Measurements from ENCODE around the gene MND1. TPM values are rescaled to one million over a fixed set of nuclear protein-coding genes. Genes with fewer than 3 reads are reported as not detected.

The MND1 gene
- total RNA-seq, 1 experiment from 2014 or later: 7.9 TPM

DNA sequence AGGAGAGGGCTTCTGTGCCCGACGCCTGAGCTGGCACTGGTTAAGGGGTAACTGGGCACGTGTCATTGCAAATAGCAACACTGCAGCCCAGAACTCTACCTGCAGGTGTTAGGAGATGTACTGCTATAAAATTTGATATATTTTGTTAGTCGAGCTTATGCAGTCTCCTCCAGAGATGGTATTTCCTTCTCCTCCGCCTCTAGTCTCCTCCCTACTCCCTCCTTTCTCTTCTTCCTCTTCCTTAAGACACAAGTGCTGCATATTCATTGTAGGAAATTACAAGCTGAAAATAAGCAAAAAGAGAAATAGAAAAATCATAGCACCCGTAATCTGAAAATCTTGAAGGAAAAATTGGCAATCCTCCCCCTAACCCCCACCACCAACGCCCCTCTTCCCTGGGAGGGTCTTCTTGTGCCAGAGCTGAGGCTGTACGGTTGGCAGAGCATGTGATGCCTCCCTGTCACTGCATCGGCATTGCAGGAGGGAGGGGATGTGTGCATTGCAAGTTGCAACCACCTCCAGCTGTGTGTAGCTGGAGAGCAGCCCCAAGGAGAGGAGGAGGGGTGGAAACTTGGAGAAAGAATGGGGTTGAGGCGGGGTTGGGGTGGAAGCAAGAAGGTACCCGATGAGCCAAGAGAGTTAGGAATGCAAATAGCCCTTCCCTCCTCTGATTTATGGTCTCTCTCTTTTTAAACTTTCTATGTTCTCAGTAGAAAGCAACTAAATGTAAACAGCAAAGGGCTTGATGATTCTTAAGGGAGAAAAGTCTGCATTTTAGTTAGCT lies 48.3 kb upstream of the MND1 start:
- CTCF ChIA-PET: no interaction called here
- H3K79me2 ChIP-seq (ENCODE audit: low read length): no peaks in the 10 kb centered on the region
- ATAC-seq (peak; percentile 22; the same call in 1 of the 2 replicates), DNase-seq (no peak)
- no peak overlapping the region for H3K27ac ChIP-seq (ENCODE audit: low read length)
- no peak overlapping the region for H3K9ac ChIP-seq (ENCODE audit: low read length)
- peaks cover 12% of the 10 kb centered on the region; the same call in 1 of the 2 replicates for H3K36me3 ChIP-seq (ENCODE audit: low read depth, low read length)
- H3K4me2 ChIP-seq (ENCODE audit: low read length): no peak overlapping the region
- POLR2A ChIA-PET (ENCODE audit: unreplicated experiment): no interaction called here
- intact Hi-C loops (cut with micrococcal nuclease): no loop called here
- TF ChIP-seq EZH2 (IDR thresholded peaks at IDR 0.05; ENCODE audit: low read length, unreplicated experiment) (no peak), EZH2phosphoT487 (IDR thresholded peaks at IDR 0.05; ENCODE audit: borderline replicate concordance, low read length) (no peak)
- TF ChIP-seq, protein P1, sequence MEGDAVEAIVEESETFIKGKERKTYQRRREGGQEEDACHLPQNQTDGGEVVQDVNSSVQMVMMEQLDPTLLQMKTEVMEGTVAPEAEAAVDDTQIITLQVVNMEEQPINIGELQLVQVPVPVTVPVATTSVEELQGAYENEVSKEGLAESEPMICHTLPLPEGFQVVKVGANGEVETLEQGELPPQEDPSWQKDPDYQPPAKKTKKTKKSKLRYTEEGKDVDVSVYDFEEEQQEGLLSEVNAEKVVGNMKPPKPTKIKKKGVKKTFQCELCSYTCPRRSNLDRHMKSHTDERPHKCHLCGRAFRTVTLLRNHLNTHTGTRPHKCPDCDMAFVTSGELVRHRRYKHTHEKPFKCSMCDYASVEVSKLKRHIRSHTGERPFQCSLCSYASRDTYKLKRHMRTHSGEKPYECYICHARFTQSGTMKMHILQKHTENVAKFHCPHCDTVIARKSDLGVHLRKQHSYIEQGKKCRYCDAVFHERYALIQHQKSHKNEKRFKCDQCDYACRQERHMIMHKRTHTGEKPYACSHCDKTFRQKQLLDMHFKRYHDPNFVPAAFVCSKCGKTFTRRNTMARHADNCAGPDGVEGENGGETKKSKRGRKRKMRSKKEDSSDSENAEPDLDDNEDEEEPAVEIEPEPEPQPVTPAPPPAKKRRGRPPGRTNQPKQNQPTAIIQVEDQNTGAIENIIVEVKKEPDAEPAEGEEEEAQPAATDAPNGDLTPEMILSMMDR (conservative IDR thresholded peaks at IDR 0.05; ENCODE audit: low read depth, low read length): no peak
- H3F3A ChIP-seq (ENCODE audit: low read length, unreplicated experiment): no peaks in the 10 kb centered on the region
- H3K4me1 ChIP-seq (ENCODE audit: insufficient read depth, low read length): no peaks in the 10 kb centered on the region
- no peaks in the 10 kb centered on the region for H4K20me1 ChIP-seq (ENCODE audit: low read length)
- H3K4me3 ChIP-seq (ENCODE audit: low read length): no peak overlapping the region
- H3K9me2 ChIP-seq (replicated peaks; ENCODE audit: low read length): no peaks in the 10 kb centered on the region
- H2AFZ ChIP-seq (ENCODE audit: low read length): no peak overlapping the region
- BruUV-seq (replicated peaks): no TSS peak
- H3K9me3 ChIP-seq (ENCODE audit: low read length): no peaks in the 10 kb centered on the region
- no peaks in the 10 kb centered on the region for H3K27me3 ChIP-seq (ENCODE audit: low read length)

DNA sequence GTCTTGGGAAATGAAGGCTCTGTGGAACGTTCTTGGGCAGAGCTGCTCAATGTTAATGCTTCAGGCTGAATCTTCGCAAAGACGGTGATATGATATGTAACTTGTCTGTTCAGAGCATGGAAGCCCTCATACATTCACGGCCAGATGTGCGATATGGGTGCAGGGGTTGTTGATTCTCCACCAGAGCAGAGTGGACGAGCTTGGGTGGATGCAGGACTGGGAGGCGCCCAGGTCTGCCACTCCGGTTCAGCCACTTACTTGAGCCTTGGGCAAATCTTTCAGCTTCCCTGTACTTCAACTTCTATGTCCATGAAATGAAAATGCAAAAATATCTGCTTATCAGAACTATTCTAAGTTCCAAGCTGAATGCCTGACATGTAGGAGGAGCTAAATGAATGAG lies 47.4 kb upstream of the MND1 start:
- ChIA-PET POLR2A (ENCODE audit: unreplicated experiment) (no interaction called here), CTCF (no interaction called here)
- no peaks in the 10 kb centered on the region for H4K20me1 ChIP-seq (ENCODE audit: low read length)
- no peak overlapping the region for H2AFZ ChIP-seq (ENCODE audit: low read length)
- H3K9me2 ChIP-seq (replicated peaks; ENCODE audit: low read length): no peaks in the 10 kb centered on the region
- no peak for TF ChIP-seq EZH2 (IDR thresholded peaks at IDR 0.05; ENCODE audit: low read length, unreplicated experiment)
- no peak overlapping the region for H3K4me2 ChIP-seq (ENCODE audit: low read length)
- H3K9me3 ChIP-seq (ENCODE audit: low read length): no peaks in the 10 kb centered on the region
- peaks cover 12% of the 10 kb centered on the region; the same call in 1 of the 2 replicates for H3K36me3 ChIP-seq (ENCODE audit: low read depth, low read length)
- intact Hi-C loops (cut with micrococcal nuclease): no loop called here
- no peaks in the 10 kb centered on the region for H3K4me1 ChIP-seq (ENCODE audit: insufficient read depth, low read length)
- H3K79me2 ChIP-seq (ENCODE audit: low read length): no peaks in the 10 kb centered on the region
- no peak for ATAC-seq
- no peaks in the 10 kb centered on the region for H3K27me3 ChIP-seq (ENCODE audit: low read length)
- H3K27ac ChIP-seq (ENCODE audit: low read length): no peak overlapping the region
- DNase-seq: no peak
- no peaks in the 10 kb centered on the region for H3F3A ChIP-seq (ENCODE audit: low read length, unreplicated experiment)
- BruUV-seq (replicated peaks): no TSS peak
- H3K4me3 ChIP-seq (ENCODE audit: low read length): no peak overlapping the region
- H3K9ac ChIP-seq (ENCODE audit: low read length): no peak overlapping the region

DNA sequence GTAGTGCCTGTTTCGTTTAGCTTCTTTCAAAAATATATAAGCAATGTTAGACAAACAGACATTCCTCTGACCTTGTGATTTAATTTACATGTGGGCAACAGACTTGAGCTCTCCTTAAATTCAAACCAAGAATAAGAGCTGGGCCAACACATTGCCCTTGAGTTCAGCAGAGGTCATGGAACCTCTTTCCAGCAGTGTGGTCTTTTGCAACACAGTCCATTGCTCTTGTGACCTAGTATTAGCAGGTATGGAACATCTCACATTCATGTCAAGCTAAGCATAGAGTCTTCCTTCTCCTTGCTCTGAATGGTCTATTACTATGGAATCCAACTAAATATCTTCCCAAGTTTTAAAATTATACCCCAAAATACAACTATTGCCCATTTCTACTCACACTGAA lies 33.7 kb upstream of the MND1 start:
- BruUV-seq (replicated peaks): no TSS peak
- H3K9me2 ChIP-seq (replicated peaks; ENCODE audit: low read length): no peaks in the 10 kb centered on the region
- CTCF ChIA-PET: no interaction called here
- H3K4me1 ChIP-seq (ENCODE audit: insufficient read depth, low read length): no peaks in the 10 kb centered on the region
- H3K4me2 ChIP-seq (ENCODE audit: low read length): no peak overlapping the region
- no peak overlapping the region for H3K27ac ChIP-seq (ENCODE audit: low read length)
- ATAC-seq (no peak), DNase-seq (no peak)
- no peaks in the 10 kb centered on the region for H3K36me3 ChIP-seq (ENCODE audit: low read depth, low read length)
- H3K9ac ChIP-seq (ENCODE audit: low read length): no peak overlapping the region
- no peaks in the 10 kb centered on the region for H3K9me3 ChIP-seq (ENCODE audit: low read length)
- H3K4me3 ChIP-seq (ENCODE audit: low read length): no peak overlapping the region
- no peaks in the 10 kb centered on the region for H3F3A ChIP-seq (ENCODE audit: low read length, unreplicated experiment)
- no peaks in the 10 kb centered on the region for H4K20me1 ChIP-seq (ENCODE audit: low read length)
- no peak overlapping the region for H2AFZ ChIP-seq (ENCODE audit: low read length)
- POLR2A ChIA-PET (ENCODE audit: unreplicated experiment): no interaction called here
- H3K27me3 ChIP-seq (ENCODE audit: low read length): no peaks in the 10 kb centered on the region
- intact Hi-C loops (cut with micrococcal nuclease): no loop called here
- no peaks in the 10 kb centered on the region for H3K79me2 ChIP-seq (ENCODE audit: low read length)
- TF ChIP-seq EZH2phosphoT487 (IDR thresholded peaks at IDR 0.05; ENCODE audit: borderline replicate concordance, low read length) (no peak), EZH2 (IDR thresholded peaks at IDR 0.05; ENCODE audit: low read length, unreplicated experiment) (no peak)
- TF ChIP-seq, protein P1 (conservative IDR thresholded peaks at IDR 0.05; ENCODE audit: low read depth, low read length): no peak
